Measurements from ENCODE around the gene SLC5A10. TPM values are rescaled to one million over a fixed set of nuclear protein-coding genes. Genes with fewer than 3 reads are reported as not detected.

Gene SLC5A10
- total RNA-seq, 4 donors from 2014 or later: not detected

DNA sequence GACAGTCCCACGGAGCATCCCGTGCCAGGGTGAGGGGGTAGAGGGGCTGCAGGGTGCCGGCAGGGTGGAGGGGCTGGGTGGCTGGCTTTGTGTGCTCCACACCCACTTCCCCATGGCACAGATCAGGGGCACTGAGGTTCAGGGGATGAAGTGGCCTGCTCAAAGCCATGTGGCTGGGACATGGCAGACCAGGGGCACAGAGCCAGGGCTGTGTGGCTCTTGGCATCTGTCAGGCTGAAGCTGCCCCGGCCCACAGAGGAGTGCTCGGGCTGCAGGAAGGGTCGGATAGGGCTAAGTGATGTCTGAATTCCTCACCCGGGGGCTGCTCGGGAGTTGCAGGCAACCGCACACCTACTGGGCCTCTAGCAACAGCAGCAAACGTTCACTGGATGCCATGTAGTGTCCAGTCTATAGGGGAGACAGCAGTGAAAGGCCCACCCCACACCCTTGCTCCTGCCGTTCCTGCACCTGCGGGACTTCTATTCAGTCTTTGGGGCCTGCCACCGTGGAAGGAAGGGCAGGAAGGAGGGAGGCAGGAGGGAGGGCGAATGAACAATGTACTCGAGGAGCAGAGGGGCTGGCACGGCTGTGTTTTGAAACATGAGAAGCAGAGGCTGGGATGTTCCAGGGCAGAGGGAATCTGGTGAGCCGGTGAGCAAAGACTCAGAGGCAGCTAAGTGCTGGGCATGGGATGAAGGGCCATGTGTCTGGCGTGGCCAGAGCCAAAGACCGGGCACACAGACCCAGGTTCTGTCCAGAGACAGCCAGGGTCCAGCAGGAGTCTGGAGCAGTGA is 15.1 kb downstream of the SLC5A10 start:
- no peak for ATAC-seq
- Histone ChIP-seq H3K27me3 (no peaks in the 10 kb centered on the region), H3K4me1 (peaks cover 0 to 1% (median 0%) of the 10 kb centered on the region in 3 donors), H3K9me3 (no peaks in the 10 kb centered on the region), H3K27ac (no peak overlapping the region), H3K4me3 (no peak overlapping the region), H3K36me3 (peaks cover 0 to 8% of the 10 kb centered on the region in 2 donors)
- WGBS, 2 donors (ENCODE audit: low coverage in 1 of 2): 41 to 53% methylated on average over 7 to 8 of the region's 19 CpGs
- TF ChIP-seq POLR2AphosphoS5 (IDR thresholded peaks at IDR 0.05) (no peak), POLR2A (IDR thresholded peaks at IDR 0.05) (no peak), EP300 (IDR thresholded peaks at IDR 0.05) (no peak)
- TF ChIP-seq, protein P1, sequence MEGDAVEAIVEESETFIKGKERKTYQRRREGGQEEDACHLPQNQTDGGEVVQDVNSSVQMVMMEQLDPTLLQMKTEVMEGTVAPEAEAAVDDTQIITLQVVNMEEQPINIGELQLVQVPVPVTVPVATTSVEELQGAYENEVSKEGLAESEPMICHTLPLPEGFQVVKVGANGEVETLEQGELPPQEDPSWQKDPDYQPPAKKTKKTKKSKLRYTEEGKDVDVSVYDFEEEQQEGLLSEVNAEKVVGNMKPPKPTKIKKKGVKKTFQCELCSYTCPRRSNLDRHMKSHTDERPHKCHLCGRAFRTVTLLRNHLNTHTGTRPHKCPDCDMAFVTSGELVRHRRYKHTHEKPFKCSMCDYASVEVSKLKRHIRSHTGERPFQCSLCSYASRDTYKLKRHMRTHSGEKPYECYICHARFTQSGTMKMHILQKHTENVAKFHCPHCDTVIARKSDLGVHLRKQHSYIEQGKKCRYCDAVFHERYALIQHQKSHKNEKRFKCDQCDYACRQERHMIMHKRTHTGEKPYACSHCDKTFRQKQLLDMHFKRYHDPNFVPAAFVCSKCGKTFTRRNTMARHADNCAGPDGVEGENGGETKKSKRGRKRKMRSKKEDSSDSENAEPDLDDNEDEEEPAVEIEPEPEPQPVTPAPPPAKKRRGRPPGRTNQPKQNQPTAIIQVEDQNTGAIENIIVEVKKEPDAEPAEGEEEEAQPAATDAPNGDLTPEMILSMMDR (IDR thresholded peaks at IDR 0.05): no peak

DNA sequence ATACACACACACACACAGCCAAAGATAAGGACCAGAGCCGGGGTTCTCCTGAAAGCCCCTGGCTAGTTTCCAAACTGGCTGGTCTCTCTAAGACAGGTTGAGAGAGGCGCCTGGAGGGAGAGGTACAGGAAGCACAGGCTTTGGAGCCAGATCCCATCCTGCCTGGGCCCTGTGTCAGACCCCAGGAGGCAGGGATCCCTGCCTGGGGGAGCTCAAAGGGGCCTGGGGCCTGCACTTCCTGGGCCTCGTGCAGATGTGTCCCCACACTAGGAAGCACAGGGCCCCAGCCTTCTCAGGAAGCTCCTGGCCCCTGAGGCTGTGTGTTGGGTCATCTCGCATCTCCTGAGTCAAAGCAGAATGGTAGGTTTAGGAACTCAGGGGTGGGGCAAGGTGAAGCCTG is 16.0 kb downstream of the SLC5A10 start:
- ATAC-seq: no peak
- TF ChIP-seq EP300 (IDR thresholded peaks at IDR 0.05) (no peak), POLR2AphosphoS5 (IDR thresholded peaks at IDR 0.05) (no peak), POLR2A (IDR thresholded peaks at IDR 0.05) (no peak)
- TF ChIP-seq, protein P1 (IDR thresholded peaks at IDR 0.05): no peak
- Histone ChIP-seq H3K27ac (no peak overlapping the region), H3K4me1 (no peaks in the 10 kb centered on the region), H3K9me3 (no peaks in the 10 kb centered on the region), H3K4me3 (no peak overlapping the region), H3K36me3 (peaks cover 0 to 8% of the 10 kb centered on the region in 2 donors), H3K27me3 (no peaks in the 10 kb centered on the region)
- no CpG with 5 or more reads among the region's 4 CpGs for WGBS, 2 donors (ENCODE audit: low coverage in 1 of 2)

DNA sequence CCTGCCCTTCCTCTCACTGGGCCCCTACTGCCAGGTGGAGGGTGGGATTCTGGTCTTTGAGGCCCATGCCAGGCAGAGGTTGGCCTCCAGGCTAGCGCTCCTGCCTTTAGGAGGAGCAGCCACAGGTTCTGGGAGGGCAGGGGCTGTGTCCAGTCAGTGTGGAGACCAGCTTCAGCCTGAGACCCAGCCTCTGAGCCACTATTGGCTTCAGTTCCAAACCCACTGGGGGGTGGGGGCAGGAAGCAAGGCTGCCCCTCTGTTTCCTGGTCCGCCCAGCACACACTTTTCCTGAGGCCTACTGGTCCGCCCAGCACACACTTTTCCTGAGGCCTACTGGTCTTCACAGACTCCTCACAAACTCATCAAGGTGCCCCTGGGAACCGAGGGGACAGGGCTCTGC is 16.4 kb downstream of the SLC5A10 start:
- H3K9me3 ChIP-seq: no peaks in the 10 kb centered on the region
- H3K27me3 ChIP-seq: no peaks in the 10 kb centered on the region
- WGBS, 2 donors (ENCODE audit: low coverage in 1 of 2): 76% methylated on average over 3 of the region's 4 CpGs; no CpG with 5 or more reads in 1 of the 2 donors
- TF ChIP-seq POLR2A (IDR thresholded peaks at IDR 0.05): no peak
- no peak for TF ChIP-seq POLR2AphosphoS5 (IDR thresholded peaks at IDR 0.05)
- TF ChIP-seq, protein P1 (IDR thresholded peaks at IDR 0.05): no peak
- TF ChIP-seq EP300 (IDR thresholded peaks at IDR 0.05): no peak
- peaks cover 0 to 8% of the 10 kb centered on the region in 2 donors for H3K36me3 ChIP-seq
- H3K4me3 ChIP-seq: no peak overlapping the region
- no peaks in the 10 kb centered on the region for H3K4me1 ChIP-seq
- ATAC-seq: no peak
- H3K27ac ChIP-seq: no peak overlapping the region

DNA sequence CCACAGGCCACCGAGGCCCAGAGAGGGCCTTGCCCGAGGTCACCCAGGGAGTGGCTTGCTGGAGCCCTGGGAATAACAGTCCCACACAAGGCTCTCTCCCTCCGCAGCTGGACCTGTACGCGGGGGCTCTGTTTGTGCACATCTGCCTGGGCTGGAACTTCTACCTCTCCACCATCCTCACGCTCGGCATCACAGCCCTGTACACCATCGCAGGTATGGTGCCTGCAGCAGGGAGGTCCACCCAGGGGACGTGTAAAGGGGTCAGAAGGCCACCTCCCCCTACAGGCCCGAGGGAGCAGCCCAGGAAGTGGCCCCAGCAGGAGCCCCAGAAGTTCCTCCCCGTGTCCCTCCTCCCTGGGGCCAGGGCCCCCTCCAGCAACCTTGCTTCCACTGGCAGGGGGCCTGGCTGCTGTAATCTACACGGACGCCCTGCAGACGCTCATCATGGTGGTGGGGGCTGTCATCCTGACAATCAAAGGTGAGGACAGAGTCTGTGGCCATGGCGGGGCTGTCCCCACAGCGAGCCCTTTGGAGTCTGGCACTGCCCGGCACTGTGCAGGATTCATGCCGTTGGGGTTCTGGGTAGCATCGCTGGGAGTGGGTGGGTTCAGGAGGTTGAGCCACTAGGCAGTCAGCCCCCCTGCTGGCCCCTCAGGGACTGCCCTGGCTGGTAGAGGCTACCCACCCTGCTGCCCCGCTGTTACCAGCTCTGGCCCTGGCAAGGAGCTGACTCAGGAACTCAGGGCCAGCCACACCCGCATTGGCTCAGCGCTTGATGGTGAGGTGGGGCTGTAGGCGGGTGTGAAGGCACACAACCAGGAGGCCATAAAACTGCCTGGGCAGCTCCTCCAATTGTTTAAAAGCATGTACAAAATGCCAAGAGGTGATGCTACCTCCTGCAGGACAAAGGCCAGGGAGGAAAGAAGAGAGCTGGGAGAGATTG is 17.3 kb downstream of the SLC5A10 start:
- Histone ChIP-seq H3K27ac (no peak overlapping the region), H3K27me3 (no peaks in the 10 kb centered on the region), H3K9me3 (no peaks in the 10 kb centered on the region), H3K4me1 (no peaks in the 10 kb centered on the region), H3K4me3 (no peak overlapping the region), H3K36me3 (peaks cover 0 to 8% of the 10 kb centered on the region in 2 donors)
- WGBS, 2 donors (ENCODE audit: low coverage in 1 of 2): 80% methylated on average over 1 of the region's 23 CpGs; no CpG with 5 or more reads in 1 of the 2 donors
- no peak for TF ChIP-seq POLR2AphosphoS5 (IDR thresholded peaks at IDR 0.05)
- TF ChIP-seq, protein P1 (IDR thresholded peaks at IDR 0.05): no peak
- TF ChIP-seq EP300 (IDR thresholded peaks at IDR 0.05): no peak
- no peak for TF ChIP-seq POLR2A (IDR thresholded peaks at IDR 0.05)
- no peak for ATAC-seq

Measured in gastroesophageal sphincter (tissue), 4 donors.